ENCODE results near the gene RECQL5. TPM values are rescaled to one million over a fixed set of nuclear protein-coding genes. Genes with fewer than 3 reads are reported as not detected.

The RECQL5 gene
- total RNA-seq, 1 experiment from 2014 or later: 46.1 TPM

- Histone ChIP-seq H3K36me3 (ENCODE audit: control insufficient read depth, insufficient read depth, low read length) (no peaks in the 10 kb centered on the region), H3K4me3 (ENCODE audit: low read depth in 2 of 2, low read length in 2 of 2) (no peak overlapping the region), H3K9me3 (ENCODE audit: control insufficient read depth, insufficient read depth, low read depth, low read length) (no peaks in the 10 kb centered on the region), H3K27ac (ENCODE audit: low read length) (no peak overlapping the region), H3K27me3 (ENCODE audit: control insufficient read depth, insufficient read depth, low read length) (no peaks in the 10 kb centered on the region), H3K4me1 (ENCODE audit: control insufficient read depth, insufficient read depth, low read length) (peaks cover 5% of the 10 kb centered on the region)
- no TSS peak for BruUV-seq (replicated peaks)
- ATAC-seq: no peak
- in situ Hi-C loops (cut with HindIII; ENCODE audit: low pct_unique_long_range_greater_than_20kb, low sequenced_read_pairs) (no loop called here), intact Hi-C loops (cut with micrococcal nuclease; ENCODE audit: unreplicated experiment) (no loop called here)
- no peak for DNase-seq (ENCODE audit: low read depth, low spot score)
- TF ChIP-seq POLR2AphosphoS5 (IDR thresholded peaks at IDR 0.05; ENCODE audit: low read depth, low read length) (no peak), TCF7L2 (IDR thresholded peaks at IDR 0.05; ENCODE audit: low read depth, low read length) (no peak), SIN3A (IDR thresholded peaks at IDR 0.05; ENCODE audit: borderline replicate concordance, insufficient read depth, low read depth, low read length) (no peak), REST (IDR thresholded peaks at IDR 0.05; ENCODE audit: insufficient read depth in 1 of 2, low read depth in 2 of 2, low read length in 1 of 2) (no peak)
- TF ChIP-seq, protein P1, sequence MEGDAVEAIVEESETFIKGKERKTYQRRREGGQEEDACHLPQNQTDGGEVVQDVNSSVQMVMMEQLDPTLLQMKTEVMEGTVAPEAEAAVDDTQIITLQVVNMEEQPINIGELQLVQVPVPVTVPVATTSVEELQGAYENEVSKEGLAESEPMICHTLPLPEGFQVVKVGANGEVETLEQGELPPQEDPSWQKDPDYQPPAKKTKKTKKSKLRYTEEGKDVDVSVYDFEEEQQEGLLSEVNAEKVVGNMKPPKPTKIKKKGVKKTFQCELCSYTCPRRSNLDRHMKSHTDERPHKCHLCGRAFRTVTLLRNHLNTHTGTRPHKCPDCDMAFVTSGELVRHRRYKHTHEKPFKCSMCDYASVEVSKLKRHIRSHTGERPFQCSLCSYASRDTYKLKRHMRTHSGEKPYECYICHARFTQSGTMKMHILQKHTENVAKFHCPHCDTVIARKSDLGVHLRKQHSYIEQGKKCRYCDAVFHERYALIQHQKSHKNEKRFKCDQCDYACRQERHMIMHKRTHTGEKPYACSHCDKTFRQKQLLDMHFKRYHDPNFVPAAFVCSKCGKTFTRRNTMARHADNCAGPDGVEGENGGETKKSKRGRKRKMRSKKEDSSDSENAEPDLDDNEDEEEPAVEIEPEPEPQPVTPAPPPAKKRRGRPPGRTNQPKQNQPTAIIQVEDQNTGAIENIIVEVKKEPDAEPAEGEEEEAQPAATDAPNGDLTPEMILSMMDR (IDR thresholded peaks at IDR 0.05): no peak
- CTCF ChIA-PET: no interaction called here
- POLR2A ChIA-PET: no interaction called here
These were observed 19.0 kb downstream of the RECQL5 start for GRCh38 chr17:75647921-75648320.

DNA sequence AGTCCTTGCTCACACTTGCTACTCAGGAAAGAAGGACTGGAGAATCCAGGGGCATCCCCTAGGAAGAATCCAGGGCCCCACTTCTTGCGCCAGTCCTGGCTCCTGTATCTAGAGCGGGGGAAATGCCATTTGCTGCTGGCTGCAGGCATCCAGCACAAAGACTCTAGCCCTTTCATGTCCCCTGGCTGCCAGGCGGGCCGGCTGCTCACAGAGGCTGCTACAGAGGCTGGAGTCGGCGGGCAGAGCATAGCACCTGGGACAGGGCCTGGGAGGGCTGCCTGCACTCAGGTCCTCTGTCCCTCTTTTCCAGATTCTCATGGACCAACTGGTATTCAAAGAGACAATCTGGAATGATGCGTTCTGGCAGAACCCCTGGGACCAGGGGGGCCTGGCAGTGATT, 19.9 kb downstream of the RECQL5 start:
- Histone ChIP-seq H3K9me3 (ENCODE audit: control insufficient read depth, insufficient read depth, low read depth, low read length) (no peaks in the 10 kb centered on the region), H3K36me3 (ENCODE audit: control insufficient read depth, insufficient read depth, low read length) (no peaks in the 10 kb centered on the region), H3K4me3 (ENCODE audit: low read depth in 2 of 2, low read length in 2 of 2) (no peak overlapping the region), H3K4me1 (ENCODE audit: control insufficient read depth, insufficient read depth, low read length) (peaks cover 5% of the 10 kb centered on the region), H3K27ac (ENCODE audit: low read length) (no peak overlapping the region), H3K27me3 (ENCODE audit: control insufficient read depth, insufficient read depth, low read length) (no peaks in the 10 kb centered on the region)
- TF ChIP-seq TCF7L2 (IDR thresholded peaks at IDR 0.05; ENCODE audit: low read depth, low read length): no peak
- TF ChIP-seq, protein P1 (IDR thresholded peaks at IDR 0.05): no peak
- TF ChIP-seq POLR2AphosphoS5 (IDR thresholded peaks at IDR 0.05; ENCODE audit: low read depth, low read length): no peak
- no peak for TF ChIP-seq SIN3A (IDR thresholded peaks at IDR 0.05; ENCODE audit: borderline replicate concordance, insufficient read depth, low read depth, low read length)
- TF ChIP-seq REST (IDR thresholded peaks at IDR 0.05; ENCODE audit: insufficient read depth in 1 of 2, low read depth in 2 of 2, low read length in 1 of 2): no peak
- no peak for ATAC-seq
- no TSS peak for BruUV-seq (replicated peaks)
- no peak for DNase-seq (ENCODE audit: low read depth, low spot score)
- CTCF ChIA-PET: interaction anchor here (2.6 kb wide), 1 partner anchor 14 kb away, joined by 15 read pairs; the partner anchor contains the start of gene SMIM5
- in situ Hi-C loops (cut with HindIII; ENCODE audit: low pct_unique_long_range_greater_than_20kb, low sequenced_read_pairs) (no loop called here), intact Hi-C loops (cut with micrococcal nuclease; ENCODE audit: unreplicated experiment) (no loop called here)
- POLR2A ChIA-PET: no interaction called here
